H9 (cell line): ENCODE measurements around the gene TFAP2C. TPM values are rescaled to one million over a fixed set of nuclear protein-coding genes. Genes with fewer than 3 reads are reported as not detected.

Experiments used
- DNase-seq: peaks from one replicate; pipeline ENCODE4 v3.0.0-alpha.2; 2017
- H2AFZ ChIP-seq: one replicate; pipeline ENCODE4 v1.6.1; 2013; ENCODE audit warnings: mild to moderate bottlenecking, low read length, control low read depth, moderate library complexity
- H2AK5ac ChIP-seq: 2 replicates; pipeline ENCODE4 v1.6.1; 2013; ENCODE audit warnings: low read length, control low read depth, mixed read lengths; ENCODE audit not compliant: insufficient read length
- H2BK120ac ChIP-seq: one replicate; pipeline ENCODE4 v1.6.1; 2013; ENCODE audit warnings: low read depth, mild to moderate bottlenecking, low read length, control low read depth, inconsistent platforms; ENCODE audit not compliant: poor library complexity, severe bottlenecking
- H2BK12ac ChIP-seq: 2 replicates; pipeline ENCODE4 v1.6.1; 2013; ENCODE audit warnings: low read length, control low read depth, mixed read lengths, low read depth; ENCODE audit not compliant: insufficient read length
- H2BK15ac ChIP-seq: 2 replicates; pipeline ENCODE4 v1.6.1; 2013; ENCODE audit warnings: low read depth, low read length, control low read depth
- H2BK20ac ChIP-seq: one replicate; pipeline ENCODE4 v1.6.1; 2013; ENCODE audit warnings: low read depth, mild to moderate bottlenecking, low read length, control low read depth, inconsistent platforms; ENCODE audit not compliant: poor library complexity, severe bottlenecking
- H2BK5ac ChIP-seq: 2 replicates; pipeline ENCODE4 v1.6.1; 2013; ENCODE audit warnings: low read length, control low read depth, mixed read lengths; ENCODE audit not compliant: insufficient read length
- H3K14ac ChIP-seq: 2 replicates; pipeline ENCODE4 v1.6.1; 2013; ENCODE audit warnings: low read length, control low read depth; ENCODE audit not compliant: insufficient read depth
- H3K18ac ChIP-seq: 2 replicates; pipeline ENCODE4 v1.6.1; 2013; ENCODE audit warnings: low read depth, mild to moderate bottlenecking, mixed read lengths, low read length, control low read depth; ENCODE audit not compliant: insufficient read length
- H3K23ac ChIP-seq: 2 replicates; pipeline ENCODE4 v1.6.1; 2013; ENCODE audit warnings: low read length, control low read depth, mixed read lengths, low read depth; ENCODE audit not compliant: insufficient read length
- H3K23me2 ChIP-seq: 2 replicates; pipeline ENCODE4 v1.6.1; 2013; ENCODE audit warnings: low read depth, mild to moderate bottlenecking, mixed read lengths, low read length, control low read depth; ENCODE audit not compliant: insufficient read length, poor library complexity, severe bottlenecking
- H3K27ac ChIP-seq: 2 replicates; pipeline ENCODE4 v1.5.1; 2013; ENCODE audit warnings: low read length, control low read depth, mixed read lengths, low read depth; ENCODE audit not compliant: insufficient read length
- H3K27me3 ChIP-seq: 2 replicates; pipeline ENCODE4 v1.6.1; 2013; ENCODE audit warnings: low read length, control low read depth, inconsistent platforms; ENCODE audit not compliant: insufficient read depth
- H3K4ac ChIP-seq: 2 replicates; pipeline ENCODE4 v1.6.1; 2013; ENCODE audit warnings: low read depth, mild to moderate bottlenecking, control low read depth, inconsistent platforms, low read length, moderate library complexity
- H3K4me1 ChIP-seq: 2 replicates; pipeline ENCODE4 v1.6.1; 2013; ENCODE audit warnings: low read length, control low read depth, inconsistent platforms; ENCODE audit not compliant: insufficient read depth
- H3K4me2 ChIP-seq: 2 replicates; pipeline ENCODE4 v1.6.1; 2013; ENCODE audit warnings: low read length, control low read depth, mixed read lengths; ENCODE audit not compliant: insufficient read length, insufficient read depth
- H3K56ac ChIP-seq: 2 replicates; pipeline ENCODE4 v1.6.1; 2013; ENCODE audit warnings: low read depth, mild to moderate bottlenecking, mixed read lengths, low read length, control low read depth; ENCODE audit not compliant: insufficient read length
- H3K79me1 ChIP-seq: 2 replicates; pipeline ENCODE4 v1.6.1; 2013; ENCODE audit warnings: low read depth, mild to moderate bottlenecking, moderate library complexity, low read length, control low read depth, inconsistent platforms; ENCODE audit not compliant: insufficient read depth, poor library complexity, severe bottlenecking
- H3K79me2 ChIP-seq: 2 replicates; pipeline ENCODE4 v1.6.1; 2013; ENCODE audit warnings: low read length, control low read depth, inconsistent platforms; ENCODE audit not compliant: insufficient read depth
- H3K9ac ChIP-seq: 2 replicates; pipeline ENCODE4 v1.6.1; 2013; ENCODE audit warnings: low read length, control low read depth, mixed read lengths; ENCODE audit not compliant: insufficient read length; ENCODE audit errors: extremely low read depth
- H3K9me3 ChIP-seq: one replicate; pipeline ENCODE4 v1.6.1; 2013; ENCODE audit warnings: low read depth, low read length, inconsistent platforms; ENCODE audit not compliant: control insufficient read depth
- H3T11ph ChIP-seq: one replicate; pipeline ENCODE4 v1.6.1; 2013; ENCODE audit warnings: mild to moderate bottlenecking, low read length, control low read depth, inconsistent platforms
- H4K20me1 ChIP-seq: one replicate; pipeline ENCODE4 v1.6.1; 2013; ENCODE audit not compliant: control insufficient read depth, insufficient read length, insufficient read depth
- H4K5ac ChIP-seq: 2 replicates; pipeline ENCODE4 v1.6.1; 2013; ENCODE audit warnings: low read depth, mild to moderate bottlenecking, mixed read lengths, low read length, control low read depth; ENCODE audit not compliant: insufficient read length
- H4K8ac ChIP-seq: replicated peaks from 2 replicates; pipeline ENCODE4 v1.6.1; 2013; ENCODE audit warnings: low read length, control low read depth, mixed read lengths, low read depth; ENCODE audit not compliant: insufficient read length
- H4K91ac ChIP-seq: 2 replicates; pipeline ENCODE4 v1.6.1; 2013; ENCODE audit warnings: low read depth, mild to moderate bottlenecking, moderate library complexity, mixed read lengths, low read length, control low read depth; ENCODE audit not compliant: insufficient read length
- H3K27ac Mint-ChIP-seq, 3 experiments: 2 replicates in 2 of 3; 3 replicates in 1 of 3; pipeline ENCODE4 v1.8.0; 2020 to 2021; ENCODE audit warnings: mixed read lengths in 3 of 3, mild to moderate bottlenecking in 1 of 3, moderate library complexity in 1 of 3
- H3K27me3 Mint-ChIP-seq: 2 replicates; pipeline ENCODE4 v1.8.0; 2021; ENCODE audit warnings: low read depth, mild to moderate bottlenecking, moderate library complexity, mixed read lengths
- H3K36me3 Mint-ChIP-seq, 3 experiments: 2 replicates in 2 of 3; 3 replicates in 1 of 3; pipeline ENCODE4 v1.8.0; 2020 to 2021; ENCODE audit warnings: low read depth in 3 of 3, mixed read lengths in 3 of 3; ENCODE audit not compliant: insufficient read depth in 1 of 3
- H3K4me1 Mint-ChIP-seq, 2 experiments: 2 replicates each; pipeline ENCODE4 v1.8.0; 2020; ENCODE audit warnings: mixed read lengths in 2 of 2
- H3K4me3 Mint-ChIP-seq, 2 experiments: 2 replicates in 1 of 2; 3 replicates in 1 of 2; pipeline ENCODE4 v1.8.0; 2020 to 2021; ENCODE audit warnings: mild to moderate bottlenecking in 2 of 2, mixed read lengths in 2 of 2, moderate library complexity in 1 of 2
- H3K9me3 Mint-ChIP-seq, 2 experiments: 2 replicates in 1 of 2; 3 replicates in 1 of 2; pipeline ENCODE4 v1.8.0; 2020; ENCODE audit warnings: mild to moderate bottlenecking in 2 of 2, mixed read lengths in 2 of 2, moderate library complexity in 1 of 2
- WGBS: extraction: QIAGEN DNeasy Blood & Tissue Kit; methylation state at CpG from one replicate; pipeline ENCODE4 v1.1.7; 2013; ENCODE audit warnings: missing lambda C conversion rate, low lambda C conversion rate, mixed read lengths; ENCODE audit not compliant: insufficient read length; ENCODE audit errors: extremely low coverage; 5-methylcytosine and 5-hydroxymethylcytosine counted together
- total RNA-seq: library from RNA; stranded (reverse); gene quantifications from 2 replicates; pipeline ENCODE4 v1.2.1, GENCODE V29; 2021
- TF ChIP-seq, protein P1 (sequence below): fragments of 200-600 bp; sonication (generic); conservative IDR thresholded peaks from 3 replicates; pipeline ENCODE4 v1.8.0; 2021; ENCODE audit warnings: antibody characterized with exemption, mild to moderate bottlenecking

The TFAP2C gene
- total RNA-seq, 1 experiment from 2014 or later, result 24.3 TPM

DNA sequence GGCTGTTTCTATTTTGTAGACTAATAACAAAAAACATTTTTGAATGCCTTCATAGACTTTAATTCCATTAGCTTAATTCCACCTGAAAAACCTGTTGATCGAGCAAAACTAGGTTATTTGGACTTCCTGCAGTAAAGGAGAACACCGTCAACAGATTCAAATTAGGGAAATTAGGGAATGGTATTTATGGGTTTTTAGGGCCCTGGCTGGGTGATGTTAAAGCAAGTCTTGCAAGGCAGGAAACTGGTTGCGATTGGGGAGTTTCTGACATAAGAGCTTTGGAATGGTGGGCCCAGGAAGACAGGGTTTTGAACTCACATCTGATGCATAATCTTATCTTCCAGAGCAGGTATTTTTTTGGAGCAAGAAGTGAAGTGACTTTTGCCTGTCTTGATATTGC, 40.1 kb upstream of the TFAP2C start:
- Histone ChIP-seq H4K20me1 (no peaks in the 10 kb centered on the region), H2BK5ac (no peak overlapping the region), H2BK15ac (no peak overlapping the region), H3K4ac (no peak overlapping the region), H2BK120ac (no peak overlapping the region), H3K14ac (no peak overlapping the region), H2BK20ac (no peak overlapping the region), H3K23ac (no peak overlapping the region), H3K56ac (no peak overlapping the region), H3K79me2 (no peaks in the 10 kb centered on the region), H3K4me2 (no peak overlapping the region), H3K79me1 (no peaks in the 10 kb centered on the region), H4K91ac (no peak overlapping the region), H3K27ac (no peak overlapping the region), H2BK12ac (no peak overlapping the region), H3K18ac (no peak overlapping the region), H3K9ac (no peak overlapping the region), H3K4me1 (peaks cover 6% of the 10 kb centered on the region), H2AK5ac (no peak overlapping the region), H3K23me2 (no peaks in the 10 kb centered on the region), H4K5ac (no peak overlapping the region), H3K27me3 (no peaks in the 10 kb centered on the region), H2AFZ (no peak overlapping the region), H4K8ac (no peak overlapping the region), H3K9me3 (no peaks in the 10 kb centered on the region), H3T11ph (no peak overlapping the region)
- Mint-ChIP-seq H3K4me1 (peaks cover 30 to 32% of the 10 kb centered on the region in 2 experiments), H3K9me3 (peaks cover 0 to 3% of the 10 kb centered on the region in 2 experiments; a peak in 1 of 5 replicates), H3K36me3 (no peaks in the 10 kb centered on the region), H3K27me3 (no peaks in the 10 kb centered on the region), H3K4me3 (no peak overlapping the region), H3K27ac (no peak overlapping the region)
- TF ChIP-seq, protein P1, sequence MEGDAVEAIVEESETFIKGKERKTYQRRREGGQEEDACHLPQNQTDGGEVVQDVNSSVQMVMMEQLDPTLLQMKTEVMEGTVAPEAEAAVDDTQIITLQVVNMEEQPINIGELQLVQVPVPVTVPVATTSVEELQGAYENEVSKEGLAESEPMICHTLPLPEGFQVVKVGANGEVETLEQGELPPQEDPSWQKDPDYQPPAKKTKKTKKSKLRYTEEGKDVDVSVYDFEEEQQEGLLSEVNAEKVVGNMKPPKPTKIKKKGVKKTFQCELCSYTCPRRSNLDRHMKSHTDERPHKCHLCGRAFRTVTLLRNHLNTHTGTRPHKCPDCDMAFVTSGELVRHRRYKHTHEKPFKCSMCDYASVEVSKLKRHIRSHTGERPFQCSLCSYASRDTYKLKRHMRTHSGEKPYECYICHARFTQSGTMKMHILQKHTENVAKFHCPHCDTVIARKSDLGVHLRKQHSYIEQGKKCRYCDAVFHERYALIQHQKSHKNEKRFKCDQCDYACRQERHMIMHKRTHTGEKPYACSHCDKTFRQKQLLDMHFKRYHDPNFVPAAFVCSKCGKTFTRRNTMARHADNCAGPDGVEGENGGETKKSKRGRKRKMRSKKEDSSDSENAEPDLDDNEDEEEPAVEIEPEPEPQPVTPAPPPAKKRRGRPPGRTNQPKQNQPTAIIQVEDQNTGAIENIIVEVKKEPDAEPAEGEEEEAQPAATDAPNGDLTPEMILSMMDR, result no peak
- no peak for DNase-seq
- WGBS, result no CpG with 5 or more reads among the region's 3 CpGs
